GM21526 (cell line): ENCODE results near the gene STK35.
"Not testable (repeated sequence)": the region's sequence is repeated elsewhere in the genome, so short reads cannot be mapped to it uniquely, and the experiment has no call there.

Source experiments
- ATAC-seq: cut with Tn5 transposase; IDR thresholded peaks from one replicate; pipeline ENCODE4 v1.9.1; 2021; ENCODE audit warnings: moderate library complexity; ENCODE audit not compliant: unreplicated experiment, low FRiP score

The STK35 gene

GRCh38 chr20:2156224-2156623 is 54.6 kb downstream of the STK35 start:
- no peak for ATAC-seq

GRCh38 chr20:2156666-2157624 is 55.3 kb downstream of the STK35 start:
- ATAC-seq = no peak

GRCh38 chr20:2162125-2162822 is 60.6 kb downstream of the STK35 start:
- no peak for ATAC-seq

- no peak for ATAC-seq
Observed at GRCh38 chr20:2162823-2163166, 61.2 kb downstream of the STK35 start.

GRCh38 chr20:2163312-2163711 is 61.7 kb downstream of the STK35 start:
- ATAC-seq = no peak

- ATAC-seq = no peak
Observed at GRCh38 chr20:2163757-2164156, 62.1 kb downstream of the STK35 start.

GRCh38 chr20:2164421-2164820 is 62.8 kb downstream of the STK35 start:
- ATAC-seq = no peak

GRCh38 chr20:2164966-2165365 is 63.3 kb downstream of the STK35 start:
- ATAC-seq = no peak

GRCh38 chr20:2165871-2166270 is 64.2 kb downstream of the STK35 start:
- ATAC-seq = no peak

GRCh38 chr20:2167112-2167511 is 65.5 kb downstream of the STK35 start:
- no peak for ATAC-seq

GRCh38 chr20:2168946-2169345 is 67.3 kb downstream of the STK35 start:
- no peak for ATAC-seq

GRCh38 chr20:2169456-2170088 is 67.9 kb downstream of the STK35 start:
- ATAC-seq = no peak

GRCh38 chr20:2170404-2170803 is 68.8 kb downstream of the STK35 start:
- no peak for ATAC-seq

- ATAC-seq = no peak
Observed at GRCh38 chr20:2171266-2171790, 69.7 kb downstream of the STK35 start.

GRCh38 chr20:2171840-2172239 is 70.2 kb downstream of the STK35 start:
- ATAC-seq = not testable (repeated sequence)

GRCh38 chr20:2172305-2173175 is 70.9 kb downstream of the STK35 start:
- ATAC-seq = no peak

- ATAC-seq = no peak
Observed at GRCh38 chr20:2173186-2173585, 71.6 kb downstream of the STK35 start.

- no peak for ATAC-seq
Observed at GRCh38 chr20:2174067-2174466, 72.4 kb downstream of the STK35 start.

- no peak for ATAC-seq
Observed at GRCh38 chr20:2176946-2177345, 75.3 kb downstream of the STK35 start.
